HG02885 (cell line): Measurements from ENCODE around the gene RASA2.

Experiments
- ATAC-seq: cut with Tn5 transposase; IDR thresholded peaks from one replicate; pipeline ENCODE4 v1.9.1; 2021; ENCODE audit warnings: mild to moderate bottlenecking; ENCODE audit not compliant: unreplicated experiment, poor library complexity

The RASA2 gene

DNA sequence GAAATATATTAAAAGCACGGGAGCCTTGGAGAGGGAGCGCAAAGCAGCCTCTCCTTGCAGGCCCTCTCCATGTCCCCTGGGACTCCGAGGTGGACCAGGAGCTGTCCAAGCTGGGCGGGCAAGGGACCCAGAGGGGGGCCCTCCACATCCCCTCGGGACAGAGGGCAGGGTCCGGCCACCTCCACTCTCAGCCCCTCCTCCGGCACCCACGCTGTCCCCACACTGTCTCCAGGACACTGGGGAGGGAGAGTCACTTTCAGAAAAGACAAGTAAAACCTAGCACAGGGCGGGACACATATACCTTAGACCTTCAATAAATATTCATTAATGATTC, 173.8 kb downstream of the RASA2 start:
- ATAC-seq = no peak

DNA sequence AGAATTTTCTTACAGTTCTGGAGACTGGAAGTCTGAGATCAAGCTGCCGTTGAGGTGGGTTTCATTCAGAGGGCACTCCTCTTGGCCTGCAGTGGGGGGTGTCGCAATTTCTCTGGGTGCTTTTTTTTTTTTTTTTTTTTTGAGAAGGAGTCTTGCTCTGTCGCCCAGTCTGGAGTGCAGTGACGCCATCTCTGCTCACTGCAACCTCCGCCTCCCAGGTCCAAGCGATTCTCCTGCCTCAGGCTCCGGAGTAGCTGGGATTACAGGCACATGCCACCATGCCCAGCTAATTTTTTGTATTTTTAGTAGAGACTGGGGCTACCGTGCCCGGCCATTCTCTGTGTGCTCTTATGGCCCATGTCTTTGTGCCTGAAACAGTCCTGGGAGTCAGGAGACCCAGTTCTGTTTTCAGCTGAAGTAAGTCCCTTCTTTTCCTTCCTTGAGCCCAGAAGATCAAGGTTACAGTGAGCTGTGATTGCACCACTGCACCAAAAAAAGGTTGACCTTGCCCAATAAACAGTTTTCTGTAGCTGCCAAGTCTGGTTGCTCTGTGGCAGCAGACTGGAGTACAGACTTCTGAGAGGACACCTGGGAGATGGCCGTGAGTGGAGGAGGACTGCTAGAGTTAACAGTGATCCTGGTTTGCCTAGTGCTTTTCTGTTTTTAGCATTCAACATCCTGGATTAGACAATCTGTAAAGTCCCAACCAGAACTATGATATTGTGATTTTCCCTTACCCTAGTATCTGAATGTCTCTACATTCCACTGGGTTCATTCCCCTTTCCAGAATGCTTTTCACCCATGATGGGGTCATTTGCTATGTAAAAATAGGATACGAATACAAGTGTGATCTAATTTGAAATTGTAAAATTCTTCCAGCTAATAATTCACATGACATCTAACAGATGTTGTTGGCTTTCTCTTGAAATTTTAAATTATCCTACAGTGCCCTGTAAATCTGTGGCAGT, 174.7 kb downstream of the RASA2 start:
- no peak for ATAC-seq

DNA sequence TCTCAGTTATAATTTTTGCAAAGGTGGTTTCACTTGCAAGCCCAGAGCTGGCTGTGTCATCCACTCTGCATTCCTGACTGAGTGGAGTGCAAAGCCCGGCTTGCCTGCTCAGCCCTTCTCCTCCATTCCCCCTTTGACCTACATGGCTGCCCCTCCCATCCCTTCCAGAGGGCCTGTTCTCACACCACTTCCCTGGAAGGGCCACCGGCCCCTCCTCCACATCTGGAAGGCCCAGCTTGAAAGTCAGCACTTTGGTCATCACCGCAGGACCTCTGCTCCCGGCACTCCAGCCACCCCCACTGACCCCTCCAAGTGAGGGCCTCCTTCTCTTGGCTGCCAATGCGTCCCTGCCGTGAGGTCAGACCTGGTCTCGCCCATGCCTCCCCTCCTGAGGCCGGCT, 177.2 kb downstream of the RASA2 start:
- ATAC-seq = no peak
